Ovary (tissue), 3 donors: ENCODE measurements around the gene GOLGA7B.

Experiments used
- EP300 ChIP-seq: sonication (generic); formaldehyde crosslinking; IDR thresholded peaks from one replicate; pipeline ENCODE4 v1.6.1; 2017; ENCODE audit warnings: antibody characterized with exemption
- POLR2A ChIP-seq: fragments of 450-650 bp; IDR thresholded peaks from one replicate; pipeline ENCODE4 v1.6.1; 2017; ENCODE audit warnings: antibody characterized with exemption, mild to moderate bottlenecking, moderate library complexity
- TF ChIP-seq, protein P1 (sequence below), 3 donors: fragments of 450-650 bp in 2 of 3; fragments of 200-600 bp in 1 of 3; IDR thresholded peaks; one replicate each; pipeline versions ENCODE4 v1.5.1 to v1.8.0; 2016 to 2022; ENCODE audit warnings: antibody characterized with exemption in 3 of 3, mild to moderate bottlenecking in 1 of 3
- donor health status: DM: no; HTN: no; CAD: no.

DNA sequence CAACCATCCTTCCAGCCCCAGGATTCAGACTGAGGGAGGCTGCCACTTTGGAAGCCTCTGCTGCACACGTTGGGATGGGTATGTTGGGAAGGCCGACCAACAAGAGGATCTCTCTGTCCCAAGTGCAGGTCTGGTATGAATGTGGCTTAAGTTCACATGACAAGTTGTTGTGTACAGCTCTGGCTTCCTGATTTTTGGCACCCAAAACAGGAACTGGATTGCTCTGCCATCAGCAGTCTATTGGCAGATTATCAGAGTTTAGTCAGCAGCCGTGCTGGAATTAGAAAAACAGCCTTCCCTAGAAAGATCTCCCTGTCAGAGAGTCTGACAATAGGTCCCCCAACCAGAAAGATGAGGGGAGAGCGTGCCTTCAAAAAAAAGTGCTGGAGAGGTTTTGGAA is 66.9 kb downstream of the GOLGA7B start:
- TF ChIP-seq POLR2A (no peak), EP300 (no peak)
- TF ChIP-seq, protein P1, sequence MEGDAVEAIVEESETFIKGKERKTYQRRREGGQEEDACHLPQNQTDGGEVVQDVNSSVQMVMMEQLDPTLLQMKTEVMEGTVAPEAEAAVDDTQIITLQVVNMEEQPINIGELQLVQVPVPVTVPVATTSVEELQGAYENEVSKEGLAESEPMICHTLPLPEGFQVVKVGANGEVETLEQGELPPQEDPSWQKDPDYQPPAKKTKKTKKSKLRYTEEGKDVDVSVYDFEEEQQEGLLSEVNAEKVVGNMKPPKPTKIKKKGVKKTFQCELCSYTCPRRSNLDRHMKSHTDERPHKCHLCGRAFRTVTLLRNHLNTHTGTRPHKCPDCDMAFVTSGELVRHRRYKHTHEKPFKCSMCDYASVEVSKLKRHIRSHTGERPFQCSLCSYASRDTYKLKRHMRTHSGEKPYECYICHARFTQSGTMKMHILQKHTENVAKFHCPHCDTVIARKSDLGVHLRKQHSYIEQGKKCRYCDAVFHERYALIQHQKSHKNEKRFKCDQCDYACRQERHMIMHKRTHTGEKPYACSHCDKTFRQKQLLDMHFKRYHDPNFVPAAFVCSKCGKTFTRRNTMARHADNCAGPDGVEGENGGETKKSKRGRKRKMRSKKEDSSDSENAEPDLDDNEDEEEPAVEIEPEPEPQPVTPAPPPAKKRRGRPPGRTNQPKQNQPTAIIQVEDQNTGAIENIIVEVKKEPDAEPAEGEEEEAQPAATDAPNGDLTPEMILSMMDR (IDR thresholded peaks at IDR 0.05), result no peak
